Sciatic nerve (tissue), 2 donors: ENCODE data around the gene SYNE2. TPM values are rescaled to one million over a fixed set of nuclear protein-coding genes. Genes with fewer than 3 reads are reported as not detected.

Experiments
- ATAC-seq: fragments of 200-7000 bp; cut with Tn5 transposase; one replicate; pipeline ENCODE4 v1.9.1; 2020; ENCODE audit warnings: mild to moderate bottlenecking, moderate library complexity
- DNase-seq: peaks from one replicate; pipeline ENCODE4 v3.0.0-alpha.2; 2020; ENCODE audit warnings: low spot score
- intact Hi-C: fragments of 100-400 bp; cut with DNase I; formaldehyde crosslinking; loops from one replicate; pipeline ENCODE4 v1.14.2; 2022
- microRNA-seq: library from miRNA; unstranded; fragments of <30 nt; microRNA quantifications from one replicate; pipeline ENCODE4 v1.2.0, GENCODE V29; 2020
- total RNA-seq: library from RNA; stranded (reverse); fragmentation: NEBNext Ultra II Directional; extraction: Animal tissue kit (Norgen Biotek cat#: 25700); gene quantifications from one replicate; pipeline ENCODE4 v1.2.1, GENCODE V29; 2021
- donor health status: DM: no; HTN: no; CAD: no.
- donor health status: DM: no; HTN: no; CAD: no.

SYNE2 gene
- total RNA-seq, 1 donor from 2014 or later, result 172 TPM

DNA sequence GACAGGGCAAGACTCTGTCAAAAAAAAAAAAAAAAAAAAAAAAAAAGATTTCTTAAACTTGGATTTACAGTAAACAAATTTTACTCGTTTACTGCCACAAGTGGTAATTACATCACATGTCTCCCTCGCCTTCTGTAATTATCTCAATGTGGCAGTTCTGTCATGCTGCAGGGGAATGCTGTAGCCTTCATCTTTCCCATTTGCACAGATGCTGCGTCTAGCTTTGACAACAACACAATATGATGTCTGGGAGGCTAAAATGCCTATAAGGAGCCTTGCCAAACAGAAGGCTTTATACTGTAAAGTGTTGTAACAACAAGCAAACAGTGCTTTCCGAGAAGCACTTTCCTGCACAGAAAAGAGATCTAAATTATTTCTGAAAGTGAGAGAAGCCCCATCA is 392.7 kb downstream of the SYNE2 start:
- no peak for ATAC-seq
- intact Hi-C loops, result no loop called here

DNA sequence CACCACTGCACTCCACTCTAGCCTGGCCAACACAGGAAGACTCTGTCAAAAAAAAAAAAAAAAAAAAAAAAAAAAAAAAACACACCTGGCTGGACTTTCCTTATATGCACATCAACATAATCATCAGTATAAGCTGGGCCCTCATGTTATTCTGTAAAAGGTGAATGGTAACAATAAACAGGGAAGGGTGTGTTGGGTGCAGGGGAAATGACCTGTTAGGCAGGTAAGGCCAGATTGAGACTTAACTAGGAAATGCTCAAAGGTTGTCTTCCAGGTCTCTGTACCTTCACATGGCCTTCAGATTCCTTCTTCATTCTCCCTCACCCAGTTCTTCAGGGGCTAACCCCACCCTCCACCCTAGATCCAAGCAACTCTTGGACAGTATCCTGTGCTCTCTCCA is 393.9 kb downstream of the SYNE2 start:
- intact Hi-C loops, result no loop called here
- ATAC-seq (no peak), DNase-seq (no peak)

More for the DNA sequence above, 392.7 kb downstream of the SYNE2 start:
- DNase-seq, result no peak

DNA sequence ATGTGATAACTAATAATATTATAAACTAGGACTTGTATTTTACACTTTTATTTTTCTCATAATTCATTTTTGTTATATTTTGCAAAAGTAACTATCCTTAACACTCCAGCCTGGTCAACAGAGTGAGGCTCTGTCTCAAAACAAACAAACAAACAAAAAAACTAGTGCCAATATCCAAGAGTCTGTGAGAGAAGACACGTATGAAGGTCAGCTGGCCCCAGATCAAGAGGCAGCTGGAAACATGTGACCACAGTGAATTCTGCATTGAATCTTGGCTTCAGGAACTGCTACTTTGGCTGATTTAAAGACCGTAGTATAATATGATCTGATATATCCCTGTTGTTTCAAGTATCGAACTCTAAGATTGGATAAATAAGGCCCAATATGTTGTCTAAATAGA is 394.4 kb downstream of the SYNE2 start:
- DNase-seq (no peak), ATAC-seq (no peak)
- intact Hi-C loops, result no loop called here

DNA sequence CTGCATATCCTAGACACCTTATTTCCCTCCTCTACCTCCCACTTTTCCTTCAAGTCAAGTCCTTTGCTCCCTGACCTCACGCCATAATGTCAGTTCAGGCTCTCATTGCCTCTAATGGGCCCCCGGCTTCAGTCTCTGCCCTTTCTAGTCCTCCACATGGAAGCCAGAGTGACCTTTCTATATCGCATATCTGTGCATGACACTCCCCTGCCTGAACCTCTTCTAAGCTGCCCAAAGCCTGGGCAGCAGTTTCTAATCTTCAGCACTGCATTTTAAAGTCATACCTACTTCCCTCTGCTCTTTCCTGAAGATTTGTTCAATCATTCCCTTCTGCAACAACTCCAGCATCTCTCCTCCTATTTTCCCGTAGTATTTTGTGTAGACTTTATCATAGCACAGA is 395.9 kb downstream of the SYNE2 start:
- intact Hi-C loops, result no loop called here
- no peak for DNase-seq
- no peak for ATAC-seq

DNA sequence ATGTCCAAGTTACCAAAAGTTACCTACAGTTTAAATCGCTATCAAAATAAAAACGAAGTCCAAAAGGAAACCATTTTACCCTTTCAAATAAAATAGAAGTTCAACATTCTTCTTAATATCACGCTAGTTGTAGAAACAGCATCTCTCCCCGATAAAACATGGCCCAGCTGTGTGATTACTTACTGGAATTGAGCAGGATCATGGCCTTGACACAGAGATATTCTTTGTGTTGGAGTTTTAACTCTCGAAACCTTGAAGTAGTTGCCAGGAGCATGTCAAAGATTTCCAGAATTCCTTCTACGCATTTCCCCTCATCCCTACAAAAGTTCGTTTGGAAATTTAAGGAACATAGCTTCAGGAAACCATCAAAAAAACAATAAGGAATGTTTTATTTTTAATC is 396.6 kb downstream of the SYNE2 start:
- no peak for ATAC-seq

DNA sequence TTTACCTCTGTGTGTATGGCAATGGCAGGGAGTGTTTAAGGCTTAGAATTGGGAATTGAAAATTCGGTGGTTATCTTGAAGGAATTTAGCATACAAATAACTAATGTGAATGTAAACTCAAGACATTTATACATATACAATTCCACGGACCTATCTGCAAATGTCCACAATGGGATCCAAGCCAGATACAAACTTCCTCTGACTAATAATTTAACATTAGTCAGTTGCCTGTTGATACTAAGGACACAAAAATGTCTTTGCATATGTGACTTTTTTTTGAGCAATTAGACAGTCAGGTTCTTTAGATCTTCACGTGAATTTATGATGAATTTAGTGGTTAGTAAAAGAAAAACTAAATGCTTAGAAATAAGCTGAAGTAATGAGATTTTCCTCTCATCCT is 400.9 kb downstream of the SYNE2 start:
- ATAC-seq, result no peak
- intact Hi-C loops, result no loop called here
- no peak for DNase-seq

More for the DNA sequence above, 396.6 kb downstream of the SYNE2 start:
- intact Hi-C loops, result no loop called here
- no peak for DNase-seq

DNA sequence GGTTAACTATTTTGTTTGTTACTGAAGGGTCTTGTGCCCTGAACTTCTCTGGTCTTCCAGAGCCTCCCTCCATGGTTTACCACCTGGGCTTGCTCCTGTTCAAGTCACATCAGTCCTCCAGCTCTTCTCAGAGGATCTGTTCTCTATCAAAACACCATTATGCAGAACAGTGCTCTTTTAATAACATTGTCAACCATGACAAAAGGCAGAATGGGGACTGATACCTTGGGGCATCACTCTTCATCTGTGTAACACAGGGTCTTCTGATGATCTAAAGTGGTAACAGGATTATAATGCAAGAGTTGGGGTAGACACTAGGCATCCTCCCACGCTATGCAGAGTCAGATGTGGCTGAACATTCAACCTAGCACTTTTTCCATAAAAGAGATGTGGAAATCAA is 403.0 kb downstream of the SYNE2 start:
- intact Hi-C loops, result no loop called here
- ATAC-seq (no peak), DNase-seq (no peak)

DNA sequence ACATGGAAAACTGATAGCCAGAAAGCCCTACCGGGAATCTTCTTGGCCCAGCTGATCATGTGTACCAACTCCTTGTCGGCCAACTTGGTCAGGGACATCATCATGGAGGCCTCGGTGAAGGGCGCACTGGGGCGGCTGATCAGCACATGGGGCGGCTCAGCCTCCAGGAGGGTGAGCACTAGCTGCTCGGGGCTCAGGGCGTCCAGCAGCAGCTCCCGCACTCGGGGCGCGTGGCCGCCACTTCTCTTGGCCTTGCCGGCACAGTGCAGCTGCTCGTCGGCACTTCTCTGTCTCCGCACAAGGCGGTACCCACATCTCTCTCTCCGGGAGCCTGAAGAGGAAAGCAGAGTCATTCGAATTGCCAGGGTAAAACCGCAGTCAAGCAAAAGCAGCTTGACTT is 407.6 kb downstream of the SYNE2 start:
- intact Hi-C loops, result no loop called here
- DNase-seq (no peak), ATAC-seq (no peak)

DNA sequence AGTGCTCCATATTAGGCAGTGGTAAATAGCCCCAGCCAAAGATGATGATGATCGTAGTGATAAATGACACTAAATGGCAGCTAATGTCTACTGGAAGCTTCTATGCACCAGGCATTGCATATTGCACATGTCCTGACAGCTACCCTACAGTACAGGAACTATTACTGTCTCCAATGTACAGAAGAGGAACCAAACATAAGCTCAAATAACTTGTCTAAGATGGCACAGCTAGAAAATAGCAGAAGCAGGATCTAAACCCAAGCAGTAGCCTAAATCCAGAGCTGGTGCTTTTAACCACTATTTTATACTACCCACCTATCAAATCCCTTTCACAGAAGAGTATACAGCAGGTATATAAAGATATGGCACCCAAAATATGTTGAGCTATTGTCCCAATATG is 412.4 kb downstream of the SYNE2 start:
- intact Hi-C loops, result no loop called here
- DNase-seq (no peak), ATAC-seq (no peak)

DNA sequence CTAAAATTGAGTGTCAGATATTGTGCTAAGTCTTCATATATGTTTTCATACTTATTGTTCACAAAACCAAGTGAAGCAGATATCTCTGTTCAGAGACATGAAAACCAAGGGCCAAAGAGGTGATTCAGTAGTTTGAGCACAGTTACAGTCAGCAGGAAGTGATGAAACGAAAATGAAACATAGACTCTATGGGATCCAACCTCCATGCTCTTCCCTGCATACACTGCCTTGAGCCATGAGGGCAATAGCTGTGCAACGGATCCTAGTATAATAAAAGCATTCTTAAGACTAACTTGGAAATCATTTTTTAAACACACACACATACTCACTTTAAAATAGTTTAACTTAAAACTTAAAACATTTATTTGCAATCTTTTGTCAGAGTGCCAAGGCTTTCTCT is 413.4 kb downstream of the SYNE2 start:
- DNase-seq (no peak), ATAC-seq (no peak)
- intact Hi-C loops, result no loop called here

DNA sequence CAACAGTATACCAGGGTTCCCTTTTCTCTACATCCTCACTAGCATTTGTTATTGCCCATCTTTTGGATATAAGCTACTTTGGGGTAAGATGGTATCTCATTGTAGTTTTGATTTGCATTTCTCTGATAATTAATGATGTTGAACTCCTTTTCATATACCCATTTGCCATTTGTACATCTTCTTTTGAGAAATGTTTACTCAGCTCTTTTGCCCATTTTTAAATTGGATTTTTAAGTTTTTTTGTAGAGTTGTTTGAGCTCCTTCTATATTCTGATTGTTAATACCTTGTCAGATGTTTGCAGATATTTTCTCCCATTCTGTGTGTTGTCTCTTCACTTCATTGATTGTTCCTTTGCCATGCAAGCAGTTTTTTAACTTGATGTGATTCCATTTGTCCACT is 419.2 kb downstream of the SYNE2 start:
- DNase-seq (no peak), ATAC-seq (no peak)
- intact Hi-C loops, result no loop called here

Small RNA genes within 50 kb of the gene (microRNA-seq; reads per million reads assigned to microRNA genes)
- not detected for gene MIR548H1

Other genes starting within 250 kb of the SYNE2 start
- 20.5 TPM for gene WDR89, start 211.1 kb upstream of the SYNE2 start, total RNA-seq
- 20.7 TPM for gene SGPP1, start 124.9 kb upstream of the SYNE2 start, total RNA-seq